Measurements from ENCODE around the gene ESRRA. TPM values are rescaled to one million over a fixed set of nuclear protein-coding genes. Genes with fewer than 3 reads are reported as not detected.

The ESRRA gene
- total and polyA plus RNA-seq, 2 of the 13 experiments (the other 11 are each of a cell fraction or from before 2014, with no cell fraction given) = 18.1 to 36.3 TPM

GRCh38 chr11:64284962-64285884, 20.1 kb upstream of the ESRRA start, which contains the start of gene GPR137 (continued):
- TF ChIP-seq ZKSCAN8 (CRISPR knock-in tag; IDR thresholded peaks at IDR 0.05; ENCODE audit: borderline replicate concordance) (no peak; the same call in 1 of the 2 replicates), SYNCRIP (IDR thresholded peaks at IDR 0.05; ENCODE audit: insufficient read depth, low read depth, low read length) (no peak), NR2C2 (CRISPR knock-in tag; IDR thresholded peaks at IDR 0.05; ENCODE audit: borderline replicate concordance) (peak; percentile 90), SMC3 (IDR thresholded peaks at IDR 0.05; ENCODE audit: low read length) (no peak), ZNF160 (CRISPR knock-in tag; IDR thresholded peaks at IDR 0.05) (peak; percentile 11; the same call in 1 of the 2 replicates), ATF2 (CRISPR knock-in tag; IDR thresholded peaks at IDR 0.05) (no peak), POLR2AphosphoS2 (IDR thresholded peaks at IDR 0.05; ENCODE audit: low read depth, low read length) (no peak), ZNF672 (CRISPR knock-in tag; IDR thresholded peaks at IDR 0.05) (no peak), E2F2 (CRISPR knock-in tag; IDR thresholded peaks at IDR 0.05; ENCODE audit: borderline replicate concordance) (no peak; the same call in 1 of the 2 replicates), ZNF546 (CRISPR knock-in tag; conservative IDR thresholded peaks at IDR 0.05) (no peak), PCBP2 (optimal IDR thresholded peaks at IDR 0.05; ENCODE audit: low read depth, low read length, poor library complexity, severe bottlenecking) (no peak), BHLHE40 (IDR thresholded peaks at IDR 0.05; ENCODE audit: low read length) (no peak), DMAP1 (CRISPR knock-in tag; IDR thresholded peaks at IDR 0.05) (0 out of 2 replicates have a peak, but pooled peaks have one; percentile 9), ZNF687 (CRISPR knock-in tag; IDR thresholded peaks at IDR 0.05) (peak; percentile 24; the same call in 1 of the 2 replicates), NAIF1 (CRISPR knock-in tag; IDR thresholded peaks at IDR 0.05; ENCODE audit: borderline replicate concordance) (peak; percentile 100), ZNF430 (CRISPR knock-in tag; IDR thresholded peaks at IDR 0.05) (peak; percentile 32; the same call in 1 of the 2 replicates), ZNF605 (CRISPR knock-in tag; IDR thresholded peaks at IDR 0.05) (0 out of 2 replicates have a peak, but pooled peaks have one; percentile 14), ZNF772 (CRISPR knock-in tag; IDR thresholded peaks at IDR 0.05) (peak; percentile 54; the same call in 1 of the 2 replicates), TFDP2 (CRISPR knock-in tag; IDR thresholded peaks at IDR 0.05) (peak; percentile 23; the same call in 1 of the 2 replicates), NFYB (CRISPR knock-in tag; IDR thresholded peaks at IDR 0.05) (no peak), SIX1 (CRISPR knock-in tag; IDR thresholded peaks at IDR 0.05; ENCODE audit: borderline replicate concordance) (no peak)
